AG04450 (cell line): ENCODE data around the gene HPS4. TPM values are rescaled to one million over a fixed set of nuclear protein-coding genes. Genes with fewer than 3 reads are reported as not detected.

Source experiments
- CTCF ChIA-PET: fragments of 300-600, 350-600 bp; formaldehyde crosslinking; extraction: SDS; loops from one replicate; lab custom pipeline; 2022; ENCODE audit warnings: antibody characterized with exemption, inconsistent platforms; lab: Charles Lee
- POLR2A ChIA-PET: fragments of 350-600 bp; formaldehyde crosslinking; extraction: SDS; loops from one replicate; lab custom pipeline; 2021; ENCODE audit warnings: antibody characterized with exemption, inconsistent platforms; lab: Yijun Ruan, JAX
- DNase-seq: peaks from one replicate; pipeline ENCODE4 v3.0.0-alpha.2; 2011; ENCODE audit warnings: low read depth, low spot score
- H3K27ac ChIP-seq: one replicate; pipeline ENCODE4 v1.5.1; 2012; ENCODE audit warnings: low read depth, low read length, control low read depth
- H3K27me3 ChIP-seq: one replicate; pipeline ENCODE4 v1.6.0; 2012; ENCODE audit warnings: low read length; ENCODE audit not compliant: control insufficient read depth, insufficient read depth
- H3K4me3 ChIP-seq: 2 replicates; pipeline ENCODE4 v1.5.1; 2011; ENCODE audit warnings: mild to moderate bottlenecking, low read depth, low read length, control low read depth
- H3K9me3 ChIP-seq: 2 replicates; pipeline ENCODE4 v1.5.1; 2012; ENCODE audit warnings: low read length; ENCODE audit not compliant: control insufficient read depth, insufficient read depth
- CTCF ChIP-seq: IDR thresholded peaks from 2 replicates; pipeline ENCODE4 v1.5.1; 2011; ENCODE audit warnings: low read depth, low read length, control low read depth, inconsistent platforms
- polyA plus RNA-seq: library from polyadenylated mRNA; depleted of rRNA; stranded (reverse); fragments of >200 nt; gene quantifications from 2 replicates; pipeline ENCODE4 v1.2.3, GENCODE V29; 2011

HPS4 gene
- polyA plus RNA-seq, 1 experiment, result 30.9 TPM

DNA sequence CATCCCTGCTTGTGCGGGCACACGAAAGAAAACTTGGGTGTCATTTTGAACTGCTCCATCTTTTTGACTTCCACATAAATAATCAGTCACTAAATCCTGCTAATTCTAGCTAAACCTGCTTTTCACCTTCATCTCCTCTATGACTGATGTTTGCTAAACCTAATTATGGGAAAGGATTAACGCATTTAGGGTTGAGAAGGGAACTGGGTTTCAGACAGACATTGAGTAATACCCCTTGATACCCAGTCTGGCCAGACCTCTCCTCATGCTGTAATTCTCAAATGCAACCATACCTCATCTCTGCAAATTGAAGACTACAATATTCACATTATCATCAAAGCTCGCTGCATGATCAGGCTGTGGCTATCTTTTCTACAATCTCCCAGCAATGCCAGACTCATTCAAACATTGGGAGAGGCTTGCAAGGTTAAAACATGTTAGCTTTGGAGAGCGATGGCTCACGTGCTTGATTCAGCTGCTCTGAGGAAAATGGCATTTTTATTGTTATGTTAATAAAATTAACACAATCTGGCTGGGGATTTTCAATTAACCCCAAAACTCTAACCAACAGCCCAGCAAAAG lies 2.4 kb downstream of the HPS4 start:
- no peak for TF ChIP-seq CTCF
- DNase-seq, result no peak
- H3K4me3 ChIP-seq, result no peak overlapping the region
- CTCF ChIA-PET, result interaction anchor here (1.0 to 1.9 kb wide), 4 partner anchors 21 to 191 kb away, joined by 3 to 6 read pairs (median 4); no protein-coding TSS in a partner anchor
- POLR2A ChIA-PET, result no interaction called here
- no peaks in the 10 kb centered on the region for H3K9me3 ChIP-seq
- no peaks in the 10 kb centered on the region for H3K27me3 ChIP-seq
- H3K27ac ChIP-seq, result no peak overlapping the region

- H3K9me3 ChIP-seq, result no peaks in the 10 kb centered on the region
- no peak overlapping the region for H3K27ac ChIP-seq
- no peak for DNase-seq
- no peaks in the 10 kb centered on the region for H3K27me3 ChIP-seq
- no peak for TF ChIP-seq CTCF
- ChIA-PET POLR2A (no interaction called here), CTCF (interaction anchor here (0.9 to 1.9 kb wide), 4 partner anchors 18 to 191 kb away, joined by 3 to 6 read pairs (median 4); no protein-coding TSS in a partner anchor)
- no peak overlapping the region for H3K4me3 ChIP-seq
Observed at GRCh38 chr22:26480611-26480932, 3.0 kb downstream of the HPS4 start.

DNA sequence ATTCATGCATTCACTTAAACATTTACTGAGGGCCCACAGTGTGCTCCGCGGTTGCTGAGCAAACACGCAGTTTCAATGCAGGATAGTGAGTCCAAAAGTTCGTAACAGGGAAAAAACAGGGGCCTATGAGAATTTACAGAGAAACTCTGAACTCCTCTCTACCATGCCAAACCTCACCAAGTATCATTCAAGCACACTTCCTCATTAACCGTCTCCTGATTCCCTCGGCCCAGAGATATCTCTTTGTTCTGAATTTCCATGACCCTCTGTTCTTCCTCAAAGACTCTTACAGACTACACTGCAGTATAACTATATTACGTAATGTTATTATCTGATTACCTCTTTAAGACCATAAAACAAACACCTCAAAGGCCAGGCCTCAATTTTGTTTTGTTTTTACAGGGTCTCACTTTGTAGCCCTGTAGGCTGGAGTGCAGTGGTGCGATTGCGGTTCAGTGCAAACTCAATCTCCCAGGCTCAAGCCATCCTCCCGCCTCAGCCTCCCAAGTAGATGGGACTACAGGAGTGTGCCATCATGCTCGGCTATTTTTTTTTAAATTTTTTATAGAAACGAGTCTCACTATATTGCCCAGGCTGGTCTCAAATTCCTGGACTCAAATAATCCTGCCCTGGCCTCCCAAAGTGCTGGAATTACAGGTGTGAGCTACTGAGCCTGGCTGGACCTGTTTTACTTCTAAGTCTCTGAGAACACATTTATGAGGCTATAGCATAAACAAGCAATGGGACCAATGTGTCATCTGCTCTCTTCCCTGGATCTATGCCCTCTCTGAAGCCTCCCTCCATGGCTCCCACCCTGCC lies 3.6 kb downstream of the HPS4 start:
- POLR2A ChIA-PET, result no interaction called here
- Histone ChIP-seq H3K27me3 (no peaks in the 10 kb centered on the region), H3K9me3 (no peaks in the 10 kb centered on the region), H3K27ac (no peak overlapping the region), H3K4me3 (no peak overlapping the region)
- no peak for DNase-seq
- TF ChIP-seq CTCF, result no peak
- CTCF ChIA-PET, result interaction anchor here (0.9 to 1.9 kb wide), 4 partner anchors 18 to 185 kb away, joined by 4 to 6 read pairs (median 6); no protein-coding TSS in a partner anchor

DNA sequence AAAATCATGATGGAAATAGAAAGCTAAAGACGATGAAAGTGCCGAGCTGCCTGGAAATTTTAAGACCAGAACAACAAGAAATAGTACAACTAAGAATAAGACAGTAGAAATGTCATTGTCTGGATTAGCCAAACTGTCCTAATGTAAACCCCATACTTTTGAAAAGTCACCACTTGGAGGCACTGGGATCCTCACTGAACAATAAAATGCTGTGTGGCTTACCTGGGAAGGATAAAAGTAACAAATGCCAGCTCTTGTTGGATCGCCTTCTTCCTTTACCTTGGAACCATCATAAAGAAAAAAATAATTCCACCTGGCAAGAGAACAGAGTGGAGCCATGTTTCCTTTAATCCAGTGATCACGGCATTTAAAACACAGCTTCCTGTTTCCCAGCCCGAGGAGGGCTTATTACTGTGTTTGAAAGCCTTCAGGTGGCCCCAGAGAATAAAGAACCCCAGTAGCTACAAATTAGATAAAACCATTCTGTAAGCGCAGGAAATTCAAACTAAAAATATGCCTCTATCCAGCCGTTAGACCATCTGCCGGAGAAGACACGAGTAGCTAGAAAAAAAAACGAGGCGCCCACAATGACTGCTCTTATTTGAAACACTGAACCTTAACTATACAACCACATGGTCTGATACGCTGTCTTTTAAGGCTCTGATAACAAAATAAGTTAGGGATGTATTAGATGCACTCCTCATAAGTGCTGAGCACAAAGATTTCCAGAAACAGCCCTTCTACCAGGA lies 4.4 kb downstream of the HPS4 start:
- H3K27me3 ChIP-seq, result no peaks in the 10 kb centered on the region
- POLR2A ChIA-PET, result no interaction called here
- H3K4me3 ChIP-seq, result no peak overlapping the region
- CTCF ChIA-PET, result interaction anchor here (0.7 to 1.5 kb wide), 3 partner anchors 18 to 187 kb away, joined by 3 to 6 read pairs (median 3); no protein-coding TSS in a partner anchor
- DNase-seq, result no peak
- no peak for TF ChIP-seq CTCF
- H3K9me3 ChIP-seq, result no peaks in the 10 kb centered on the region
- no peak overlapping the region for H3K27ac ChIP-seq
